ENCODE data around the gene SEMA7A.
"Not testable (repeated sequence)": the region's sequence is repeated elsewhere in the genome, so short reads cannot be mapped to it uniquely, and the experiment has no call there.

SEMA7A gene

DNA sequence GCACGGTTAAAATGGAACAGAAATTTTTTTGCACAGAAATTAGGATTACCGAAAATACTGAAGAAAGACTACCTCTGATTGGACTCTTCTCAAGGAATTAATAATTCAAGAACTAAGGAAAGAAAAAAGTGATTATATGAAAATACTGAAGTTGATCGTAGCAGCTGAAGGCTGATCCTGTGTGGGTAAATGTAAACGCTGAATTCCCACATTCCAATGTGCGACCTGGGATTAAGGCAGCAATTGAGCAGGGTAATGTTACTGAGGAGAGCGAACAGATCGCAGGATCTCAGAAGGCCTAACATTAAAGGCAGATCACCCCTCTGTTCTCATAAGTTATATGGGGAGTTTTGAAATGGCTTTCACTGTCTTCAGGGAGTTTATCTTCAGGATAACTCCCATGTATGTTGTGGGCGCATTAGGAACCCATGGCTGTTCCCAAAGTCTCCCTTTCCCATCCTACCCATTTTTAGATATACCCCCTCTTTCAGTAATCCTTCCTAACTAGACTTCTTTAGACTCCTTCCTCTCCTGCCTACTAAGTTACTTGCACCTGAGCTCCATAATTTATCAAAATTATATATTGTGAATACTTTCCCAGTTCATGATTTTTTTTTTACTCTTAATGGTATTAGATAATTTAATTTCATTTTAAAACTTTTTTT, 28.2 kb upstream of the SEMA7A start:
- H3K27me3 ChIP-seq (replicated peaks; ENCODE audit: insufficient read depth, low read length): no peaks in the 10 kb centered on the region
- H2AFZ ChIP-seq (ENCODE audit: low read length): peak overlapping the region; percentile 82
- peaks cover 13% of the 10 kb centered on the region for H3F3A ChIP-seq (ENCODE audit: insufficient read depth, low read length)
- H3K4me3 ChIP-seq (ENCODE audit: low read length): peak overlapping the region; percentile 87
- TF ChIP-seq, protein P1, sequence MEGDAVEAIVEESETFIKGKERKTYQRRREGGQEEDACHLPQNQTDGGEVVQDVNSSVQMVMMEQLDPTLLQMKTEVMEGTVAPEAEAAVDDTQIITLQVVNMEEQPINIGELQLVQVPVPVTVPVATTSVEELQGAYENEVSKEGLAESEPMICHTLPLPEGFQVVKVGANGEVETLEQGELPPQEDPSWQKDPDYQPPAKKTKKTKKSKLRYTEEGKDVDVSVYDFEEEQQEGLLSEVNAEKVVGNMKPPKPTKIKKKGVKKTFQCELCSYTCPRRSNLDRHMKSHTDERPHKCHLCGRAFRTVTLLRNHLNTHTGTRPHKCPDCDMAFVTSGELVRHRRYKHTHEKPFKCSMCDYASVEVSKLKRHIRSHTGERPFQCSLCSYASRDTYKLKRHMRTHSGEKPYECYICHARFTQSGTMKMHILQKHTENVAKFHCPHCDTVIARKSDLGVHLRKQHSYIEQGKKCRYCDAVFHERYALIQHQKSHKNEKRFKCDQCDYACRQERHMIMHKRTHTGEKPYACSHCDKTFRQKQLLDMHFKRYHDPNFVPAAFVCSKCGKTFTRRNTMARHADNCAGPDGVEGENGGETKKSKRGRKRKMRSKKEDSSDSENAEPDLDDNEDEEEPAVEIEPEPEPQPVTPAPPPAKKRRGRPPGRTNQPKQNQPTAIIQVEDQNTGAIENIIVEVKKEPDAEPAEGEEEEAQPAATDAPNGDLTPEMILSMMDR (IDR thresholded peaks at IDR 0.05; ENCODE audit: low read length): no peak
- TF ChIP-seq EZH2 (optimal IDR thresholded peaks at IDR 0.05; ENCODE audit: low read depth, low read length) (no peak), EZH2phosphoT487 (IDR thresholded peaks at IDR 0.05; ENCODE audit: low read length) (no peak)
- peak overlapping the region; percentile 73 for H3K4me2 ChIP-seq (ENCODE audit: low read depth, low read length)
- no peaks in the 10 kb centered on the region for H3K9me2 ChIP-seq (replicated peaks; ENCODE audit: insufficient read depth, low read length)
- no peaks in the 10 kb centered on the region for H3K36me3 ChIP-seq (replicated peaks; ENCODE audit: insufficient read depth, low read length)
- H4K20me1 ChIP-seq (ENCODE audit: insufficient read depth, low read length): no peaks in the 10 kb centered on the region
- no peaks in the 10 kb centered on the region for H3K9me3 ChIP-seq (replicated peaks; ENCODE audit: insufficient read depth, low read length)
- peaks cover 34% of the 10 kb centered on the region for H3K79me2 ChIP-seq (ENCODE audit: low read length)
- peak overlapping the region; percentile 68 for H3K9ac ChIP-seq (ENCODE audit: low read length)
- H3K27ac ChIP-seq (ENCODE audit: low read length): peak overlapping the region; percentile 15; the same call in 1 of the 2 replicates
- DNase-seq: no peak
- H3K4me1 ChIP-seq (ENCODE audit: low read length): peaks cover 4% of the 10 kb centered on the region; the same call in 1 of the 2 replicates

DNA sequence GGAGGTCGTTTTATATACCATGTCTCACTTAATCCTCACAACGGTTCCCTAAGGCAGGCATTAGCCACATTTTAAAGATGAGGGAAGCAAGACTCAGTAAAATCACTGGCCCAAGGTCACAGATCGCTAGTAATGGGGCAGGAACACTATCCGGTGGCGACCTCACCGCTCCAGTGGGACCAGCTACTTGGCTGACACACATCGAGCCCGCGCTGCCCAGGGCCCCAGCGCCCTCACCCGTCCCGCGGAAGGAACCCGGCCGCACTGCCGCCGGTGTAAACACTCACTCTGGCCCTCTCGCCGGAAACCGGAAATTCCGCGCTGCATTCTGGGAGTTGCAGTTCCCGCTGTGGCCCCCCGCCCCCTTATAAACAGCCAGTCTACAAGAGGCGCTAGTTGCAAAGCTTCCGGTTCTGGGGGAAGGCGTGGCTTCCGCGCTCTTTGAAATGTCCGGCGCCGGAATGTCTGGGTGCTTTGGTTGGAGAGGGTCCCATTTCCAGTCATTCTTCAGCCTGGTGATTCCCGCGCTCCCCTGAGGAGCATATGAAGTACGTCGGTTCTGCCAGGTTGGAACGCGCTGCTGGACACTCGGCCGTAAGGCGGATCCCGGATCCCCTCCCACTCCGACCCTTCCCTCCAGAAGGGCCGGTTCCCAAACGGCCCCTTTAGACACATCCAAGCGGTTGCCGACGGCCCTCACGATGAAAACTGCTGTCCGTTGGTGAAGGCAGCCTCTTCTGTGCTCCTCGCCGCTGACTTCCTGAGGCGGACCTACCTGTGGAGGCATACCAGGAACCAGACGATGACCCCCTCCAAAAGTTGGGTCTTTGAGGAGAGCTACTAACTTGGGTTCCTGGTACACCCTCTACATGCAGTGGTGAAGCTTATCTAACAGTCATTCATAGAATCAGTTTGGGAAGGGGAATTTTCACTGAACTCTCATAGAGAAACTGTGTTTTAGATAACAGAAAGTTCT, 27.4 kb upstream of the SEMA7A start, which contains the start of gene UBL7:
Gene UBL7 (minus strand): TSS at position 290 of the 976 bp plus-strand sequence. CDS start 2,293 bp downstream, outside the sequence.
- H2AFZ ChIP-seq (ENCODE audit: low read length): peak within 1 kb of the TSS; percentile 82
- H3K27me3 ChIP-seq (replicated peaks; ENCODE audit: insufficient read depth, low read length): no peaks in the 10 kb centered on the region
- H3F3A ChIP-seq (ENCODE audit: insufficient read depth, low read length): peaks cover 13% of the 10 kb centered on the region
- no peaks in the 10 kb centered on the region for H3K36me3 ChIP-seq (replicated peaks; ENCODE audit: insufficient read depth, low read length)
- H3K79me2 ChIP-seq (ENCODE audit: low read length): peaks cover 34% of the 10 kb centered on the region
- no peaks in the 10 kb centered on the region for H3K9me3 ChIP-seq (replicated peaks; ENCODE audit: insufficient read depth, low read length)
- DNase-seq: peak; percentile 98
- TF ChIP-seq, protein P1 (IDR thresholded peaks at IDR 0.05; ENCODE audit: low read length): peak; percentile 42
- TF ChIP-seq EZH2phosphoT487 (IDR thresholded peaks at IDR 0.05; ENCODE audit: low read length) (no peak), EZH2 (optimal IDR thresholded peaks at IDR 0.05; ENCODE audit: low read depth, low read length) (no peak)
- H3K4me1 ChIP-seq (ENCODE audit: low read length): peaks cover 4% of the 10 kb centered on the region; the same call in 1 of the 2 replicates
- H3K9ac ChIP-seq (ENCODE audit: low read length): peak within 1 kb of the TSS; percentile 77
- peak within 1 kb of the TSS; percentile 74 for H3K4me2 ChIP-seq (ENCODE audit: low read depth, low read length)
- no peaks in the 10 kb centered on the region for H3K9me2 ChIP-seq (replicated peaks; ENCODE audit: insufficient read depth, low read length)
- no peaks in the 10 kb centered on the region for H4K20me1 ChIP-seq (ENCODE audit: insufficient read depth, low read length)
- peak within 1 kb of the TSS; percentile 87 for H3K4me3 ChIP-seq (ENCODE audit: low read length)
- peak within 1 kb of the TSS; percentile 79 for H3K27ac ChIP-seq (ENCODE audit: low read length)

DNA sequence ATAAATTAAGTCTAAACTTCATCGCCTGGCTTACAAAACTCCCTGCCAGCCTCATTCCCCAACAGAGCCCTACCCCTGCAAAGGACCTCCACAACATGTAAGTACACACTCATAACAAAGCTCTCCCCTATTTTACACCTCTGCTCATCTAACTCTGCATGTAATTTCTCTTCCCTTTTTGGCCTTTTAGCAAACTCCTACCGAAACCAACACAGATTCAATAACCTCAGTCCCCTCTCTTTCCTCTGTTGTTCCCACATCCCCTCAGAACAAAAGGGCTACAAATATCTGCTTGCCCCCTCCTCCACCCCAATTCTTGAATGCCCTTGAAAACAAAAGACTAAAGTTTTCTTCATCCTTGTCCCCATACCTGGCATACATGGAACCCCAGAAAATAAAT, 26.5 kb upstream of the SEMA7A start:
- H4K20me1 ChIP-seq (ENCODE audit: insufficient read depth, low read length): no peaks in the 10 kb centered on the region
- H3K9me3 ChIP-seq (replicated peaks; ENCODE audit: insufficient read depth, low read length): no peaks in the 10 kb centered on the region
- DNase-seq: peak; percentile 28
- no peaks in the 10 kb centered on the region for H3K27me3 ChIP-seq (replicated peaks; ENCODE audit: insufficient read depth, low read length)
- TF ChIP-seq, protein P1 (IDR thresholded peaks at IDR 0.05; ENCODE audit: low read length): no peak
- no peak for TF ChIP-seq EZH2 (optimal IDR thresholded peaks at IDR 0.05; ENCODE audit: low read depth, low read length)
- H2AFZ ChIP-seq (ENCODE audit: low read length): peak overlapping the region; percentile 65; the same call in 1 of the 2 replicates
- peak overlapping the region; percentile 77 for H3K9ac ChIP-seq (ENCODE audit: low read length)
- no peaks in the 10 kb centered on the region for H3K36me3 ChIP-seq (replicated peaks; ENCODE audit: insufficient read depth, low read length)
- H3K27ac ChIP-seq (ENCODE audit: low read length): peak overlapping the region; percentile 79
- peaks cover 34% of the 10 kb centered on the region for H3K79me2 ChIP-seq (ENCODE audit: low read length)
- no peaks in the 10 kb centered on the region for H3K9me2 ChIP-seq (replicated peaks; ENCODE audit: insufficient read depth, low read length)
- H3K4me2 ChIP-seq (ENCODE audit: low read depth, low read length): peak overlapping the region; percentile 74
- peaks cover 8% of the 10 kb centered on the region for H3K4me1 ChIP-seq (ENCODE audit: low read length)
- H3F3A ChIP-seq (ENCODE audit: insufficient read depth, low read length): peaks cover 16% of the 10 kb centered on the region
- peak overlapping the region; percentile 87 for H3K4me3 ChIP-seq (ENCODE audit: low read length)

DNA sequence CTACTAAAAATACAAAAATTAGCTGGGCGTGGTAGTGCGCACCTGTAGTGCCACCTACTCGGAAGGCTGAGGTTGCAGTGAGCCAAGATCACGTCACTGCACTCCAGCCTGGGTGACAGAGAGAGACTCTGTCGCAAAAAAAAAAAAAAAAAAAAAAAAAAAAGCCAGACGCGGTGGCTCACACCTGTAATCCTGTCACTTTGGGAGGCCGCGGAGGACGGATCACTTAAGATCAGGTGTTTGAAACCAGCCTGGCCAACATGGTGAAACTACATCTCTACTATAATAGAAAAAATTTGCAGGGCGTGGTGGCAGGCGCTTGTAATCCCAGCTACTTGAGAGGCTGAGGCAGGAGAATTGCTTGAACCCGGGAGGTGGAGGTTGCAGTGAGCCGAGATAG, 26.0 kb upstream of the SEMA7A start:
- Histone ChIP-seq H3K4me2 (ENCODE audit: low read depth, low read length) (peak overlapping the region; percentile 74; the same call in 1 of the 2 replicates), H3F3A (ENCODE audit: insufficient read depth, low read length) (peaks cover 21% of the 10 kb centered on the region), H3K79me2 (ENCODE audit: low read length) (peaks cover 34% of the 10 kb centered on the region), H3K4me1 (ENCODE audit: low read length) (peaks cover 13% of the 10 kb centered on the region), H3K4me3 (ENCODE audit: low read length) (0 out of 2 replicates have a peak overlapping the region, but pooled peaks have one; percentile 87)
- not testable (repeated sequence) for H3K9ac ChIP-seq (ENCODE audit: low read length); H3K36me3 ChIP-seq (replicated peaks; ENCODE audit: insufficient read depth, low read length); H3K9me2 ChIP-seq (replicated peaks; ENCODE audit: insufficient read depth, low read length); H3K27ac ChIP-seq (ENCODE audit: low read length); H3K27me3 ChIP-seq (replicated peaks; ENCODE audit: insufficient read depth, low read length); H3K9me3 ChIP-seq (replicated peaks; ENCODE audit: insufficient read depth, low read length); H2AFZ ChIP-seq (ENCODE audit: low read length); DNase-seq; H4K20me1 ChIP-seq (ENCODE audit: insufficient read depth, low read length)
